Activated T-helper 1 cell treated with anti-CD3 and anti-CD28 coated beads, Interleukin-12 subunit alpha, Interleukin-12 subunit beta, Interleukin-2, Interleukin-4 antibody, amounts not matched to agents 30 ng/mL and 10 ng/mL and 1 ng/mL, durations not matched to agents 14 hours and 24 hours and 36 hours (primary cell): ENCODE measurements around the gene METTL22. TPM values are rescaled to one million over a fixed set of nuclear protein-coding genes. Genes with fewer than 3 reads are reported as not detected.

Experiments
- DNase-seq: peaks from one replicate; pipeline ENCODE4 v3.0.0; 2021; ENCODE audit warnings: low spot score
- H3K27ac Mint-ChIP-seq: one replicate; pipeline ENCODE4 v1.8.0; 2021; ENCODE audit warnings: mild to moderate bottlenecking, mixed read lengths
- H3K27me3 Mint-ChIP-seq: one replicate; pipeline ENCODE4 v1.8.0; 2022; ENCODE audit warnings: mild to moderate bottlenecking, moderate library complexity, mixed read lengths; ENCODE audit not compliant: insufficient read depth
- H3K36me3 Mint-ChIP-seq: one replicate; pipeline ENCODE4 v1.8.0; 2021; ENCODE audit warnings: low read depth, mixed read lengths
- H3K4me1 Mint-ChIP-seq: one replicate; pipeline ENCODE4 v1.8.0; 2021; ENCODE audit warnings: low read depth, mixed read lengths
- H3K4me3 Mint-ChIP-seq: one replicate; pipeline ENCODE4 v1.8.0; 2021; ENCODE audit warnings: mild to moderate bottlenecking, moderate library complexity, mixed read lengths
- H3K9me3 Mint-ChIP-seq: one replicate; pipeline ENCODE4 v1.8.0; 2021; ENCODE audit warnings: mixed read lengths
- intact Hi-C: fragments of 100-400 bp; cut with micrococcal nuclease; formaldehyde crosslinking; loops from one replicate; pipeline ENCODE4 v1.15.1; 2024
- total RNA-seq: library from RNA; stranded (reverse); gene quantifications from 2 replicates; pipeline ENCODE4 v1.2.3, GENCODE V29; 2022

METTL22 gene
- total RNA-seq, 1 donor from 2014 or later, result 32.0 TPM

- Mint-ChIP-seq H3K4me1 (no peaks in the 10 kb centered on the region), H3K4me3 (no peak overlapping the region), H3K9me3 (peaks cover 11% of the 10 kb centered on the region), H3K27me3 (no peaks in the 10 kb centered on the region), H3K27ac (no peak overlapping the region), H3K36me3 (peaks cover 3% of the 10 kb centered on the region)
- intact Hi-C loops, result no loop called here
- no peak for DNase-seq
These were observed 62.1 kb downstream of the METTL22 start for GRCh38 chr16:8683640-8684039.

GRCh38 chr16:8685617-8686016, 64.1 kb downstream of the METTL22 start:
- intact Hi-C loops, result no loop called here
- no peaks in the 10 kb centered on the region for H3K4me1 Mint-ChIP-seq
- DNase-seq, result no peak
- no peak overlapping the region for H3K4me3 Mint-ChIP-seq
- H3K27ac Mint-ChIP-seq, result no peak overlapping the region
- no peaks in the 10 kb centered on the region for H3K27me3 Mint-ChIP-seq
- H3K9me3 Mint-ChIP-seq, result peaks cover 23% of the 10 kb centered on the region
- H3K36me3 Mint-ChIP-seq, result peaks cover 10% of the 10 kb centered on the region

GRCh38 chr16:8686031-8686621, 64.6 kb downstream of the METTL22 start:
- Mint-ChIP-seq H3K27ac (no peak overlapping the region), H3K4me3 (no peak overlapping the region)
- no peak for DNase-seq

GRCh38 chr16:8686879-8687278, 65.4 kb downstream of the METTL22 start:
- no peak for DNase-seq
- H3K27ac Mint-ChIP-seq, result no peak overlapping the region
- intact Hi-C loops, result no loop called here
- peaks cover 27% of the 10 kb centered on the region for H3K9me3 Mint-ChIP-seq
- H3K27me3 Mint-ChIP-seq, result no peaks in the 10 kb centered on the region
- H3K4me1 Mint-ChIP-seq, result no peaks in the 10 kb centered on the region
- peaks cover 11% of the 10 kb centered on the region for H3K36me3 Mint-ChIP-seq
- H3K4me3 Mint-ChIP-seq, result no peak overlapping the region

More at GRCh38 chr16:8686031-8686621, 64.6 kb downstream of the METTL22 start:
- Mint-ChIP-seq H3K4me1 (no peaks in the 10 kb centered on the region), H3K36me3 (peaks cover 11% of the 10 kb centered on the region), H3K9me3 (peaks cover 27% of the 10 kb centered on the region), H3K27me3 (no peaks in the 10 kb centered on the region)
- intact Hi-C loops, result no loop called here

- H3K4me1 Mint-ChIP-seq, result no peaks in the 10 kb centered on the region
- H3K27ac Mint-ChIP-seq, result no peak overlapping the region
- H3K27me3 Mint-ChIP-seq, result no peaks in the 10 kb centered on the region
- DNase-seq, result no peak
- peaks cover 27% of the 10 kb centered on the region for H3K9me3 Mint-ChIP-seq
- no peak overlapping the region for H3K4me3 Mint-ChIP-seq
- peaks cover 9% of the 10 kb centered on the region for H3K36me3 Mint-ChIP-seq
- intact Hi-C loops, result no loop called here
These were observed 68.2 kb downstream of the METTL22 start for GRCh38 chr16:8689686-8690085.

- no peak overlapping the region for H3K27ac Mint-ChIP-seq
- intact Hi-C loops, result no loop called here
- H3K4me1 Mint-ChIP-seq, result no peaks in the 10 kb centered on the region
- peaks cover 27% of the 10 kb centered on the region for H3K9me3 Mint-ChIP-seq
- no peak overlapping the region for H3K4me3 Mint-ChIP-seq
- H3K36me3 Mint-ChIP-seq, result peaks cover 9% of the 10 kb centered on the region
- H3K27me3 Mint-ChIP-seq, result no peaks in the 10 kb centered on the region
- DNase-seq, result no peak
These were observed 70.2 kb downstream of the METTL22 start for GRCh38 chr16:8691728-8692127.

GRCh38 chr16:8694795-8695728, 73.6 kb downstream of the METTL22 start:
- H3K36me3 Mint-ChIP-seq, result peaks cover 3% of the 10 kb centered on the region
- intact Hi-C loops, result no loop called here
- H3K9me3 Mint-ChIP-seq, result peaks cover 9% of the 10 kb centered on the region

GRCh38 chr16:8696880-8697279, 75.4 kb downstream of the METTL22 start:
- intact Hi-C loops, result no loop called here
- Mint-ChIP-seq H3K27ac (no peak overlapping the region), H3K36me3 (no peaks in the 10 kb centered on the region), H3K4me3 (no peak overlapping the region), H3K27me3 (no peaks in the 10 kb centered on the region), H3K4me1 (no peaks in the 10 kb centered on the region), H3K9me3 (no peaks in the 10 kb centered on the region)
- DNase-seq, result no peak

More at GRCh38 chr16:8694795-8695728, 73.6 kb downstream of the METTL22 start:
- H3K4me1 Mint-ChIP-seq, result no peaks in the 10 kb centered on the region
- no peak overlapping the region for H3K27ac Mint-ChIP-seq
- no peak for DNase-seq
- no peaks in the 10 kb centered on the region for H3K27me3 Mint-ChIP-seq
- no peak overlapping the region for H3K4me3 Mint-ChIP-seq

GRCh38 chr16:8697965-8698364, 76.5 kb downstream of the METTL22 start:
- DNase-seq, result no peak
- H3K9me3 Mint-ChIP-seq, result no peaks in the 10 kb centered on the region
- H3K36me3 Mint-ChIP-seq, result no peaks in the 10 kb centered on the region
- H3K4me1 Mint-ChIP-seq, result no peaks in the 10 kb centered on the region
- H3K4me3 Mint-ChIP-seq, result no peak overlapping the region
- intact Hi-C loops, result no loop called here
- H3K27ac Mint-ChIP-seq, result no peak overlapping the region
- H3K27me3 Mint-ChIP-seq, result no peaks in the 10 kb centered on the region

Other genes with a start within 250 kb of the METTL22 start
- not detected in 2 replicates for gene TMEM114, start 31.2 kb upstream of the METTL22 start, total RNA-seq
- gene ABAT, start 52.9 kb downstream of the METTL22 start, total RNA-seq, result 7.3 and 7.7 TPM in 2 replicates
- 16.9 and 19.0 TPM in 2 replicates for gene TMEM186, start 175.9 kb downstream of the METTL22 start, total RNA-seq
- gene PMM2, start 176.1 kb downstream of the METTL22 start, total RNA-seq, result 82.9 and 88.7 TPM in 2 replicates
- 79.4 and 80.5 TPM in 2 replicates for gene CARHSP1, start 247.3 kb downstream of the METTL22 start, total RNA-seq